Loucy (cell line): Measurements from ENCODE around the gene NHSL1.

Experiments
- H2AFZ ChIP-seq: fragments of 200-600 bp; sonication (generic); 2 replicates; pipeline ENCODE4 v1.6.0; 2016; ENCODE audit warnings: antibody characterized with exemption, mild to moderate bottlenecking, low read length, moderate library complexity
- H3F3A ChIP-seq: fragments of 200-600 bp; 2 replicates; pipeline ENCODE4 v1.6.0; 2016; ENCODE audit warnings: antibody characterized with exemption, low read depth, mild to moderate bottlenecking
- H3K27me3 ChIP-seq: fragments of 200-600 bp; sonication (generic); 2 replicates; pipeline ENCODE4 v1.6.1; 2014; ENCODE audit warnings: low read length, mild to moderate bottlenecking; ENCODE audit not compliant: insufficient read depth, poor library complexity, severe bottlenecking
- H3K36me3 ChIP-seq: fragments of 200-600 bp; sonication (generic); 2 replicates; pipeline ENCODE4 v1.6.1; 2016; ENCODE audit warnings: low read length; ENCODE audit not compliant: insufficient read depth
- H3K4me1 ChIP-seq: fragments of 200-600 bp; sonication (generic); 2 replicates; pipeline ENCODE4 v1.5.1; 2014; ENCODE audit warnings: low read length, mild to moderate bottlenecking; ENCODE audit not compliant: insufficient read depth, poor library complexity, severe bottlenecking
- H3K4me2 ChIP-seq: fragments of 200-600 bp; sonication (generic); 2 replicates; pipeline ENCODE4 v1.6.0; 2014; ENCODE audit warnings: antibody characterized with exemption, low read length, low read depth, mild to moderate bottlenecking; ENCODE audit not compliant: poor library complexity, severe bottlenecking
- H3K4me3 ChIP-seq: fragments of 200-600 bp; sonication (generic); 2 replicates; pipeline ENCODE4 v1.5.1; 2014; ENCODE audit warnings: low read length, mild to moderate bottlenecking, mixed read lengths; ENCODE audit not compliant: poor library complexity, severe bottlenecking
- H3K79me2 ChIP-seq: fragments of 200-600 bp; sonication (generic); 2 replicates; pipeline ENCODE4 v1.6.1; 2014; ENCODE audit warnings: low read length; ENCODE audit not compliant: insufficient read depth
- H3K9ac ChIP-seq: fragments of 200-600 bp; sonication (generic); 2 replicates; pipeline ENCODE4 v1.6.0; 2014; ENCODE audit warnings: mild to moderate bottlenecking, low read depth, low read length, moderate library complexity; ENCODE audit not compliant: poor library complexity, severe bottlenecking
- H3K9me2 ChIP-seq: fragments of 200-600 bp; sonication (generic); replicated peaks from 2 replicates; pipeline ENCODE4 v1.6.1; 2016; ENCODE audit warnings: low read depth, low read length, mixed read lengths
- H3K9me3 ChIP-seq: fragments of 200-600 bp; sonication (generic); 2 replicates; pipeline ENCODE4 v1.6.1; 2014; ENCODE audit warnings: mild to moderate bottlenecking, antibody characterized with exemption, low read length, low read depth; ENCODE audit not compliant: insufficient read depth
- H4K20me1 ChIP-seq: fragments of 200-600 bp; sonication (generic); 2 replicates; pipeline ENCODE4 v1.6.0; 2014; ENCODE audit warnings: antibody characterized with exemption, low read length, mild to moderate bottlenecking; ENCODE audit not compliant: insufficient read depth, poor library complexity, severe bottlenecking
- CTCF ChIP-seq: fragments of 200-600 bp; sonication (generic); conservative IDR thresholded peaks from 2 replicates; pipeline ENCODE4 v1.5.1; 2014; ENCODE audit warnings: mild to moderate bottlenecking, antibody characterized with exemption, low read length
- EZH2phosphoT487 ChIP-seq: fragments of 200-600 bp; IDR thresholded peaks from 2 replicates; pipeline ENCODE4 v1.6.1; 2018; ENCODE audit warnings: antibody characterized with exemption, mild to moderate bottlenecking, moderate library complexity, borderline replicate concordance

Gene NHSL1

GRCh38 chr6:138382498-138383265, 116.6 kb downstream of the NHSL1 start:
- Histone ChIP-seq H3K9ac (no peak overlapping the region), H4K20me1 (no peaks in the 10 kb centered on the region), H3K79me2 (no peaks in the 10 kb centered on the region), H3K4me2 (no peak overlapping the region), H3K36me3 (no peaks in the 10 kb centered on the region), H2AFZ (no peak overlapping the region), H3K9me2 (no peaks in the 10 kb centered on the region), H3K4me3 (no peak overlapping the region), H3K9me3 (no peaks in the 10 kb centered on the region), H3F3A (no peaks in the 10 kb centered on the region), H3K4me1 (no peaks in the 10 kb centered on the region), H3K27me3 (no peaks in the 10 kb centered on the region)
- no peak for TF ChIP-seq EZH2phosphoT487
- peak; percentile 49 for TF ChIP-seq CTCF

- Histone ChIP-seq H3K27me3 (no peaks in the 10 kb centered on the region), H3K4me2 (no peak overlapping the region), H3F3A (no peaks in the 10 kb centered on the region), H2AFZ (no peak overlapping the region), H3K4me1 (no peaks in the 10 kb centered on the region), H3K9me3 (no peaks in the 10 kb centered on the region), H4K20me1 (no peaks in the 10 kb centered on the region), H3K4me3 (no peak overlapping the region), H3K36me3 (no peaks in the 10 kb centered on the region), H3K9me2 (no peaks in the 10 kb centered on the region), H3K79me2 (no peaks in the 10 kb centered on the region), H3K9ac (no peak overlapping the region)
- TF ChIP-seq EZH2phosphoT487 (no peak), CTCF (no peak)
Measured at GRCh38 chr6:138378463-138378862, 120.8 kb downstream of the NHSL1 start.

- Histone ChIP-seq H2AFZ (no peak within 1 kb of the TSS), H3K4me3 (no peak within 1 kb of the TSS), H3K36me3 (no peaks in the 10 kb centered on the region), H3F3A (no peaks in the 10 kb centered on the region), H3K4me2 (no peak within 1 kb of the TSS), H3K4me1 (no peaks in the 10 kb centered on the region), H3K79me2 (no peaks in the 10 kb centered on the region), H3K9ac (no peak within 1 kb of the TSS), H4K20me1 (no peaks in the 10 kb centered on the region), H3K9me2 (no peaks in the 10 kb centered on the region), H3K27me3 (no peaks in the 10 kb centered on the region), H3K9me3 (no peaks in the 10 kb centered on the region)
- TF ChIP-seq CTCF (no peak), EZH2phosphoT487 (no peak)
Measured at GRCh38 chr6:138377844-138378243, 121.5 kb downstream of the NHSL1 start, which contains the start of gene SMIM28. Gene SMIM28, plus strand, starts transcription at chr6:138377905. Its CDS starts 168 bp downstream, at chr6:138378073.
